Heart left ventricle (tissue), 16 donors: ENCODE measurements around the gene SETD3. TPM values are rescaled to one million over a fixed set of nuclear protein-coding genes. Genes with fewer than 3 reads are reported as not detected.

Source experiments
- ATAC-seq, 4 donors: fragments of 200-7000 bp; cut with Tn5 transposase; one replicate each; pipeline ENCODE4 v1.9.1; 2020 to 2022; ENCODE audit warnings: moderate library complexity in 4 of 4, mild to moderate bottlenecking in 3 of 4, moderate number of reproducible peaks in 1 of 4
- DNase-seq, 5 donors: peaks; one replicate each; pipeline ENCODE4 v3.0.0-alpha.2; 2020
- H3K27ac ChIP-seq, 12 donors: fragments of 200-600 bp; sonication (generic) in 4 of 12; one replicate each; pipeline versions ENCODE4 v1.5.0 to v1.8.0; 2016 to 2022; ENCODE audit warnings: mild to moderate bottlenecking in 2 of 12
- H3K27me3 ChIP-seq, 9 donors: fragments of 200-600 bp; sonication (generic) in 2 of 9; one replicate each; pipeline versions ENCODE4 v1.5.1 to v1.8.0; 2016 to 2022; ENCODE audit warnings: mild to moderate bottlenecking in 3 of 9
- H3K36me3 ChIP-seq, 9 donors: fragments of 200-600 bp; sonication (generic) in 2 of 9; one replicate each; pipeline versions ENCODE4 v1.5.0 to v1.8.0; 2018 to 2022; ENCODE audit warnings: mild to moderate bottlenecking in 2 of 9
- H3K4me1 ChIP-seq, 12 donors: fragments of 200-600 bp; sonication (generic) in 4 of 12; one replicate each; pipeline versions ENCODE4 v1.5.0 to v1.8.0; 2016 to 2022; ENCODE audit warnings: mild to moderate bottlenecking in 3 of 12
- H3K4me3 ChIP-seq, 12 donors: fragments of 200-600 bp; sonication (generic) in 4 of 12; one replicate each; pipeline versions ENCODE4 v1.5.0 to v1.8.0; 2017 to 2022; ENCODE audit warnings: mild to moderate bottlenecking in 9 of 12, moderate library complexity in 4 of 12
- H3K9me3 ChIP-seq, 12 donors: fragments of 200-600 bp; sonication (generic) in 4 of 12; one replicate each; pipeline versions ENCODE4 v1.5.0 to v1.8.0; 2016 to 2022; ENCODE audit warnings: mild to moderate bottlenecking in 1 of 12
- CTCF ChIP-seq, 12 donors: fragments of 200-600 bp; sonication (generic) in 4 of 12; IDR thresholded peaks; one replicate each; pipeline versions ENCODE4 v1.5.0 to v1.8.0; 2018 to 2022; ENCODE audit warnings: antibody characterized with exemption in 12 of 12, mild to moderate bottlenecking in 5 of 12
- POLR2A ChIP-seq, 2 donors: fragments of 450-650 bp; IDR thresholded peaks; one replicate each; pipeline ENCODE4 v1.6.1; 2017; ENCODE audit warnings: antibody characterized with exemption in 2 of 2, mild to moderate bottlenecking in 2 of 2, moderate library complexity in 2 of 2
- WGBS, 4 donors: extraction: QIAGEN DNeasy Blood & Tissue Kit in 2 of 4; methylation state at CpG; one replicate each; pipeline versions ENCODE4 v1.1.5 to v1.1.7; 2013 to 2018; 5-methylcytosine and 5-hydroxymethylcytosine counted together
- intact Hi-C, 10 donors: fragments of 100-400 bp; cut with DNase I; formaldehyde crosslinking; loops; one replicate each; pipeline versions ENCODE4 v1.11.1 to v1.14.2; 2022
- polyA plus RNA-seq, 2 donors: library from polyadenylated mRNA; stranded (reverse); fragments of 200-250 nt; gene quantifications; one replicate each; pipeline ENCODE4 v1.2.3, GENCODE V29; 2013
- total RNA-seq, 9 donors: library from RNA; depleted of rRNA in 2 of 9; stranded (reverse); fragments of >200 nt in 2 of 9; fragmentation: NEBNext Ultra II Directional in 3 of 9; extraction: Animal tissue kit (Norgen Biotek cat#: 25700) in 3 of 9; gene quantifications; one replicate each; pipeline versions ENCODE4 v1.1.0 to v1.2.4, GENCODE V29; 2016 to 2023
- donor health status: ischemic (EF 13 %, LVEDD 7.1; RV severe dilation, severe dysfunction).
- donor health status: healthy with polysubstance abuse.
- donor health status: DM: no; HTN: yes; CAD: no.
- donor health status: DM: no; HTN: no; CAD: no.
- donor health status: ischemic (EF 25% LVEDD 6.9; RV normal size, moderate dysfunction).
- donor health status: ischemic (EF 25% LVEDD 5.7; RV mildly dilated, moderate dysfunction).
- donor health status: healthy.
- donor health status: DM: yes; HTN: yes; CAD: no.
- donor health status: ischemic (EF 35%, LVEDD 5.7; RV mildly dilated, moderate dysfunction).
- donor health status: nonischemic (EF 11% LVEDD 7.7; RV severe dilation, severe dysfunction).
- donor health status: DM: yes; HTN: yes; CAD: no.
- donor health status: PGD.
- donor health status: ischemic (EF 29% LVEDD 5.4; RV normal size, mild dysfunction).
- donor health status: nonischemic (EF 23%, LVEDD 6.1; RV moderate dilation, normal function).

Gene SETD3
- total and polyA plus RNA-seq, 11 donors, result 49.7 to 130 (median 92.6) TPM

- ATAC-seq, result no peak
- Histone ChIP-seq H3K4me3 (no peak overlapping the region), H3K36me3 (peaks cover 0 to 52% (median 28%) of the 10 kb centered on the region in 9 donors), H3K27me3 (no peaks in the 10 kb centered on the region), H3K4me1 (peaks cover 0 to 20% (median 8%) of the 10 kb centered on the region in 12 donors), H3K27ac (no peak overlapping the region), H3K9me3 (no peaks in the 10 kb centered on the region)
- TF ChIP-seq POLR2A (IDR thresholded peaks at IDR 0.05), result no peak
- no peak for TF ChIP-seq CTCF (IDR thresholded peaks at IDR 0.05)
- intact Hi-C loops, result loop anchor here in 1 of 10 donors (10.0 kb wide), 1 partner anchor 370 kb away; no protein-coding TSS in a partner anchor
- 90 to 97% (median 92%) methylated on average over 10 to 20 of the region's 20 CpGs for WGBS, 4 donors
- peak in 4 of 5 donors; percentile 20 to 49 (median 24) for DNase-seq
These were observed 34.1 kb upstream of the SETD3 start for GRCh38 chr14:99514552-99515300.

- Histone ChIP-seq H3K36me3 (peaks cover 0 to 55% (median 35%) of the 10 kb centered on the region in 9 donors), H3K4me1 (peaks cover 0 to 20% (median 8%) of the 10 kb centered on the region in 12 donors), H3K27ac (no peak overlapping the region), H3K9me3 (no peaks in the 10 kb centered on the region), H3K4me3 (no peak overlapping the region), H3K27me3 (no peaks in the 10 kb centered on the region)
- ATAC-seq (no peak), DNase-seq (peak in 4 of 5 donors; percentile 17 to 44 (median 20))
- TF ChIP-seq CTCF (IDR thresholded peaks at IDR 0.05) (no peak), POLR2A (IDR thresholded peaks at IDR 0.05) (no peak)
- WGBS, 4 donors, result 71 to 85% (median 81%) methylated on average over 12 to 13 of the region's 13 CpGs
- intact Hi-C loops, result loop anchor here in 1 of 10 donors (10.0 kb wide), 1 partner anchor 371 kb away; no protein-coding TSS in a partner anchor
These were observed 33.4 kb upstream of the SETD3 start for GRCh38 chr14:99513946-99514551.

GRCh38 chr14:99513183-99513694 is 32.6 kb upstream of the SETD3 start:
- peak in 4 of 5 donors; percentile 19 to 50 (median 22) for DNase-seq

More at GRCh38 chr14:99513183-99513694, 32.6 kb upstream of the SETD3 start:
- Histone ChIP-seq H3K36me3 (peaks cover 0 to 63% (median 43%) of the 10 kb centered on the region in 9 donors), H3K4me1 (peaks cover 0 to 17% (median 3%) of the 10 kb centered on the region in 12 donors), H3K9me3 (no peaks in the 10 kb centered on the region), H3K27ac (peak overlapping the region in 1 of 12 donors; percentile 70), H3K27me3 (no peaks in the 10 kb centered on the region), H3K4me3 (no peak overlapping the region)
- intact Hi-C loops, result loop anchor here in 1 of 10 donors (10.0 kb wide), 1 partner anchor 372 kb away; no protein-coding TSS in a partner anchor
- 89 to 93% (median 91%) methylated on average over 10 to 15 of the region's 15 CpGs for WGBS, 4 donors
- TF ChIP-seq POLR2A (IDR thresholded peaks at IDR 0.05), result no peak
- TF ChIP-seq CTCF (IDR thresholded peaks at IDR 0.05), result no peak
- no peak for ATAC-seq
